Fibroblast of villous mesenchyme (primary cell): Measurements from ENCODE around the gene GBA2. TPM values are rescaled to one million over a fixed set of nuclear protein-coding genes. Genes with fewer than 3 reads are reported as not detected.

Experiments used
- DNase-seq: peaks from one replicate; pipeline ENCODE4 v3.0.0-alpha.2; 2010; ENCODE audit warnings: low read depth
- H3K4me3 ChIP-seq: 2 replicates; pipeline ENCODE4 v1.5.1; 2011; ENCODE audit warnings: low read depth, mild to moderate bottlenecking, low read length
- total RNA-seq: library from RNA; depleted of rRNA; stranded (reverse); fragments of >200 nt; gene quantifications from 2 replicates; pipeline ENCODE4 v1.2.3, GENCODE V29; 2012
- TF ChIP-seq, protein P1 (sequence below): IDR thresholded peaks from 2 replicates; pipeline ENCODE4 v1.5.1; 2012; ENCODE audit warnings: low read depth, mild to moderate bottlenecking, low read length; ENCODE audit not compliant: insufficient read depth

GBA2 gene
- total RNA-seq, 1 donor: 38.4 TPM

DNA sequence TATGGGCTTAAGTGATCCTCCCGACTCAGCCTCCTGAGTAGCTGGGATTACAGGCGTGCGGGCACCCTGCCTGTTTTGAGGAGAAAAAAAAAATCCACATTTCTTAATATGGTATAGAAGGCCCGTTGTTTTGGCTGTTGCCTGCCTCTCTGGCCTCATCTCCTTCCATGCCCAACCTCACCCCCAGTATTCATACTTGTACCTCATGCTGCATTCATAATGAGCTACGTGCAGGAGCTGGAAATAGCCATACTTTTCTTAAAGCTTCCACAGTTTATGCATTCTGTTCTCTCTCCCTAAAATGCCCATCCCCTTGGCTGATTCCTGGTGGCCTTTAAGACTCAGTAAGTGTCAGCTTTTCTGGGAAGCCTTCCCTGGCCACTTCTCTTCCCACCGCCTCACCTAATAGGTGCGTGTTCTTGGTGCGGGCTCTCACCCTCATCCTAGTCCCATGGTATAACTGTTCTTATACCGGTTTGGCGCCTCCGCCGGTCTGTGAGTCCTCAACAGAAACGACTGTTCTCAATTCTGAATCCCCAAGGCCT lies 57.2 kb downstream of the GBA2 start:
- TF ChIP-seq, protein P1, sequence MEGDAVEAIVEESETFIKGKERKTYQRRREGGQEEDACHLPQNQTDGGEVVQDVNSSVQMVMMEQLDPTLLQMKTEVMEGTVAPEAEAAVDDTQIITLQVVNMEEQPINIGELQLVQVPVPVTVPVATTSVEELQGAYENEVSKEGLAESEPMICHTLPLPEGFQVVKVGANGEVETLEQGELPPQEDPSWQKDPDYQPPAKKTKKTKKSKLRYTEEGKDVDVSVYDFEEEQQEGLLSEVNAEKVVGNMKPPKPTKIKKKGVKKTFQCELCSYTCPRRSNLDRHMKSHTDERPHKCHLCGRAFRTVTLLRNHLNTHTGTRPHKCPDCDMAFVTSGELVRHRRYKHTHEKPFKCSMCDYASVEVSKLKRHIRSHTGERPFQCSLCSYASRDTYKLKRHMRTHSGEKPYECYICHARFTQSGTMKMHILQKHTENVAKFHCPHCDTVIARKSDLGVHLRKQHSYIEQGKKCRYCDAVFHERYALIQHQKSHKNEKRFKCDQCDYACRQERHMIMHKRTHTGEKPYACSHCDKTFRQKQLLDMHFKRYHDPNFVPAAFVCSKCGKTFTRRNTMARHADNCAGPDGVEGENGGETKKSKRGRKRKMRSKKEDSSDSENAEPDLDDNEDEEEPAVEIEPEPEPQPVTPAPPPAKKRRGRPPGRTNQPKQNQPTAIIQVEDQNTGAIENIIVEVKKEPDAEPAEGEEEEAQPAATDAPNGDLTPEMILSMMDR: no peak

DNA sequence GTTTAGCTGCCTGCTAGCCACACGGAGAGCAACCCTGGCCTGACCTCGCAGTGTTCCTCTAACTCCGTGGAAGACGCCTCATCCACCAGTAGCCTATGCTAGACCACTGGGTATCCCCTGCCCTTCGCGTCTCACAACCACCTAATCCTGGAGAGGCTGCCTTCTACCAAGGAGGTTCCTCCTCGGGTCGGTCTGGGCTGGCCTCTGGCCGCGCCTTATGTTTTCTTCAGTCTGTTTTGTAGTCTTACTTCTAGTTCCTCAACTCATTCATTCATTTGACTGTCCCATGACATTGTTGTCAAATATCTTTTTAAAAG lies 57.7 kb downstream of the GBA2 start:
- DNase-seq: no peak
- peak overlapping the region; percentile 92 for H3K4me3 ChIP-seq
- TF ChIP-seq, protein P1: no peak

More for the DNA sequence above, 57.2 kb downstream of the GBA2 start:
- no peak overlapping the region for H3K4me3 ChIP-seq
- DNase-seq: no peak

DNA sequence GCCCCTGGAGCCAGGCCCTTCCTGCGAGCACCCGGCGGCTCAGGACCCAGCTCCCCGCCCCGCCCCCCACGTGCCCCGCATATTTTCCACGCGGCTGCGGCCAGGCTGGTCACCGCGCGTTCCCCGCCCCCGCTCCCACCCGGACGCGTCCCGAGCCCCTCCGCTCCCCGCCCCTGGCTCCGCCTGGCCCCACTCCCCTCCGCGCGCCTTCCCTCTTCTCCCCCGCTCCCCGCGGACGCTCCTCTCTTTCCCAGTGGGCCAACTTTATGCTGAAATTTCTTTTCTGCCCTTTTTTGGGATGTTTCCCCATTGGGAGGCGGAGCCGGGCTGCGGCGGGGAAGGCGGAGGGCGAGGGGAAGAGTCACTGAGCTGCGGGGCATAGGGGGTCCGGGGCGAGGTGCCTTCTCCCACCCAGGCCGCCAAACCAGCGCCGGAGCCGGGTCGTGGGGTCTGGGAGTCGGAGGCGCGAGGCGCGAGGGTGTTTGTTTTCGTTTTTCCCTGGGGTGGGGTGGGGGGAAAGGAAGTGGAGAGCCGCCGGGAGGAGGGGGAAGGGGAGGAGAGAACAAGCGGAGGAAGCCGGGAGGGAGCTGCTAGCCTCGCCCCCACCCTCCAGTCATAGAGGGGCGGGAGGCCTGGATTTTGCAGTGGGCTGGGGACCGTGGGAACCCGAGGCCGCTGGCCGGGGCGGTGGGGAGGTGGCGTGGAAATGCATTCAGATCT lies 58.3 kb downstream of the GBA2 start:
- peak; percentile 84 for DNase-seq
- TF ChIP-seq, protein P1: no peak
- H3K4me3 ChIP-seq: peak overlapping the region; percentile 92

DNA sequence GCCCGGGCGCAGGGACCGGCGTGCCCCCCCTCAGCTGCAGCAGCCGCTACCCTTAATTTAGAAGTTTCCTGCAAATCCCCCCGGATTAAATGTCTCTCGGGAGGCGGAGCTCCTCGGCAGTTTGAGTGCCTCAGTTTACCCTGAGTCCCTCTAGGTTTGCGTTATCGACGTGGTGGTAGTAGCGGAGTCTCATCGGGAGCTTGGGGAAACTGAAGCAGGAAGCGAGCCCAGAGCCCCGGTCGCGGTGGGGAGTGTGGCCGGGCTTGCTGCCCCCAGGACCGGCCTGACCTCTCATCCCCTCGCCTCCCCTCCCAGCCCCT lies 58.8 kb downstream of the GBA2 start:
- TF ChIP-seq, protein P1: no peak
- no peak for DNase-seq
- H3K4me3 ChIP-seq: peak overlapping the region; percentile 92

DNA sequence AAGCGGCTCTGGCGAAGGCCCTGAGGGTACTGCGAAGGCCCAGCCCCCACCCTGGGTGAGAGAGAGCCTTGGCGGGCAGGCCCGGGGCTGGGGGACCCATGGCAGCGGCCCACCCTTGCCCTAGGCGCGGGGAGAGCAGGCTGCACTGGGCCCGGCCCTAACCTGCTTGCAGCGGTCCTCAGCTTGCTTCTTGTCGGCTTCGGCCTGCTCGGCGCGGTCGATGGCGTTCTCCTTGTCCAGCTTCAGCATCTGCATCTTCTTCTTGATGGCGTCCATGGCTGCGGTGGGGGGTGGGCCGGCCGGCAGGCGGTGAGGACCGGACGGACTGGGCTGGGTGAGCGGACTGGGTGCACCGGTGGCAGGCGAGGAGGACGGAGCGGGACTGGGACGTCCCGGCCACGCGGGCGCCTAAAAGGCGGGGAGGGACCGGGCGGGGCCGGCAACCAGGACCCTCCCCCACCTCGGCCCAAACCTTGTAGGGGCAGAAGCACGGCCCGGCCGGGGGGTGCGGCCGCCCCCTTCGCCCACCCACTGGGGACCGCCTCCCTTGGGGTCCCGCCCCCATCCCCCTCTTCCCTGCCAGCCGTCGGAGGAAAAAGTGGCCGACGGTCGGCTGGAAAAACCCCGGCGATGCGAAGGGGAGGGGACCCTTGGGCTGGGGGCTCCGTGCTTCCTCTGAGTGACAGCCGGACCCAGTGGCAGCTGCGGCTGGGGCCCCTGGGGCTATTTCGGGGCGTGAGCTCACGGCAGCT lies 59.3 kb downstream of the GBA2 start, which contains the start of gene TPM2:
TPM2 (minus strand) TSS at position 384 of the 752 bp plus-strand sequence; CDS start at position 276, 108 bp downstream.
- H3K4me3 ChIP-seq: peak within 1 kb of the TSS; percentile 92
- TF ChIP-seq, protein P1: no peak
- DNase-seq: peak; percentile 89

DNA sequence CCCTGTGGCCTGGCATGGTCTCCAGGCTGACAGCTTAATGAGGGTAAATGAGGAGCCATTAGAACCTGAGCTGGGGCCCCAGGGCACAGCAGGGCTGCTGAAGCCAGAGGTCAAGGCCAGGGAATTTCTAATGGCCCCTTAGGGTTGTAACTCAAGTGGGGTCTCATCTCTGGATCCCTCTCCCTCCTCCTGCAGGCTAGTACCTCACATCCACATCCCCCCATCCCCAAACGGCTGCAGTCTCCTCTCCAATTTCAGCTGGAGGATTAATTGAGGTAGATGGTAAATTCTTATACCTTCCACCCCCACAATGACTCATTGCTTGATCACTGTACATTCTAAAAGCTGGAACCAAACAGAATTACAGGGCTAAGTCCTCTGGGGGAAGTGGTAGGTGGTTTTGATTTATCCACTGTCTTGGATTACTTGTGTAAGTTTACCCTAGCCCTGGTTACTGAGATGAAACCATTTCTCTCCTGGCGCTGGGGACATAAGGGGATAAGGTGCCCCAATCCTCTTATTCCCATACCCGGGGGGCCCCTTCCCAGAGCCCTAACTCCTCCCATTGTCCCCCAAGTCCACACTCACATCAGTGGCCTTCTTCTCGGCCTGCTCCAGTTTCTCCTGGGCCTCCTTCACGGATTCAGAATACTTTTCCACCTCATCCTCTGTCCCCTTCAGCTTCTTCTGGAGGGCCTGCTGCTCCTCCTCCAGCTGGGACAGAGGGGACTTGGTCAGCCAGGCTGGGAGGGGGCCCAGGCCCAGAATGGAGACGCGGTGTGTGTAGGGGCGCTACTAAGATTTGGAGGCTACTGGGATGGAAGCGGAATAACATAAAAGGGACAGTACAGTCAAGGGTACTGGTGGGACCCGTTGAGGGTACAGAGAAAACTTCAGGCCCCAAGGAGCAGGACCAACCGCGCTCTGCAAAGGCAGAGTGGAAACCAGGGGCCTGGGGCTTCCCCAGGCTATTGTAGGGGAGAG lies 60.2 kb downstream of the GBA2 start:
- H3K4me3 ChIP-seq: peak overlapping the region; percentile 92
- DNase-seq: peak; percentile 65
- TF ChIP-seq, protein P1: no peak
